HG02763 (cell line): ENCODE results near the gene CYP2A7.
"Not testable (repeated sequence)": the region's sequence is repeated elsewhere in the genome, so short reads cannot be mapped to it uniquely, and the experiment has no call there.

ENCODE experiments used
- ATAC-seq: cut with Tn5 transposase; IDR thresholded peaks from one replicate; pipeline ENCODE4 v1.9.1; 2021; ENCODE audit warnings: mild to moderate bottlenecking, moderate library complexity; ENCODE audit not compliant: unreplicated experiment

Gene CYP2A7

DNA sequence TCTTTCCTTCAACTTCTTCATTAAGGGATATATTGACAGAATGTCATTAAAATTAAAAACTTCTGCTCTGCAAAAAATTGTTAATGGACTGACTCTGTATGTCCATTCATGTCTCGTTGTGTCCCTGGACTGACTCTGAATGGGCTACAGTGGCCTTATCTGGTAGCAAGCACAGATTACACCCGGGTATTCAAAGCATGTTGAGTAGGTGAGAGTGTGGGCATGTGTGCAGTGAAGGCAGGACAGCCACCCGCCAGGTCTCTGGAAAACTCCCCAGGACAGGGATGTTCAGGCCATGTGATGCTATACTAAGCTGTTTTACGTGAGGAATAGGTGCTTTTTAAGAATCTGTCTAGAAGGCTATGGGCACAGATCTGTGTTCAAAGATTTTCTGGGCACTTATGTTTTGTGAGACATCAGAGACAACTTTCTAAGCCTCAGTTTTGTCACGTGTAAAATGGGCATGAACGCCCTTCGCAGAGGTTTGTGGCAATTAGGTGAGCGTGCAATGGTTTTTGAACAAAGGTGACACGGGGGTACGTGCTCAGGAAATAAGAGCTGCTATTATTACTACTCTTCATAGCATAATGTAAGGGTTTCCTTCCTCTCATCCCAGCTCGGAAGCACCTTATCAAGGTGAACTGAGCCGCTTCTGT lies 38.9 kb downstream of the CYP2A7 start:
- not testable (repeated sequence) for ATAC-seq

DNA sequence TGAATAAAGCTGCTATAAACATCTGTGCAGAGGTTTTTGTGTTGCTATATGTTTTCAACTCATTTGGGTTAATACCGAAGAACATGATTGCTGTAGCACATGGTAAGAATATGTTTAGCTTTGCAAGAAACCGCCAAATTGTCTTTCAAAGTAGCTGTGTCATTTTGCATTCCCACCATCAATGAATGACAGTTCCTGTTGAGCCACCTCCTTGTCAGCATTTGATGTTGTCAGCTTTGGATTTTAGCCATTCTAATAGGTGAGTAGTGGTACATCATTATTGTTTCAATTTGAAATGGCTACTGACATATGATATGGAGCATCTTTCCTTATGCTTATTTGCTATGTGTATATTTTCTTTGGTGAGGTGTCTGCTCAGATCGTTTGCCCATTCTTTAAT lies 40.0 kb downstream of the CYP2A7 start:
- ATAC-seq, result not testable (repeated sequence)

DNA sequence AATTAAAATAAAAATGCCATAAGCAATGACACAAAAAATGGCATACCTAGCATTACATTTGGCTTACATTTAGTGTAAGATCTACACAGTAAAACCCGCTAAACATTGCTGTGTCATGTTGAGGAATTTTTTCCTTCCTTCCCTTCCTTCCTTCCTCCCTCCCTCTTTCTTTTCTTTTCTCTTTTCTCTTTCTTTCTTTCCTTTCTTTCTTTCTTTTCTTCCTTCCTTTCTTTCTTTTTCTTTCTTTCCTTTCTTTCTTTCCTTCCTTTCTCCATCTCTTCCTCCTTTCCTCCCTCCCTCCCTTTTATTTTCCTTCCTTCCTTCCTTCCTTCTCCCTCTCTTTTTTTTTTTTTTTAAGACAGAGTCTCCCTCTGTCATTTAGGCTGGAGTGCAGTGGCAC lies 43.6 kb downstream of the CYP2A7 start:
- not testable (repeated sequence) for ATAC-seq

- ATAC-seq, result no peak
These were observed 45.1 kb downstream of the CYP2A7 start for GRCh38 chr19:40836754-40837429.

DNA sequence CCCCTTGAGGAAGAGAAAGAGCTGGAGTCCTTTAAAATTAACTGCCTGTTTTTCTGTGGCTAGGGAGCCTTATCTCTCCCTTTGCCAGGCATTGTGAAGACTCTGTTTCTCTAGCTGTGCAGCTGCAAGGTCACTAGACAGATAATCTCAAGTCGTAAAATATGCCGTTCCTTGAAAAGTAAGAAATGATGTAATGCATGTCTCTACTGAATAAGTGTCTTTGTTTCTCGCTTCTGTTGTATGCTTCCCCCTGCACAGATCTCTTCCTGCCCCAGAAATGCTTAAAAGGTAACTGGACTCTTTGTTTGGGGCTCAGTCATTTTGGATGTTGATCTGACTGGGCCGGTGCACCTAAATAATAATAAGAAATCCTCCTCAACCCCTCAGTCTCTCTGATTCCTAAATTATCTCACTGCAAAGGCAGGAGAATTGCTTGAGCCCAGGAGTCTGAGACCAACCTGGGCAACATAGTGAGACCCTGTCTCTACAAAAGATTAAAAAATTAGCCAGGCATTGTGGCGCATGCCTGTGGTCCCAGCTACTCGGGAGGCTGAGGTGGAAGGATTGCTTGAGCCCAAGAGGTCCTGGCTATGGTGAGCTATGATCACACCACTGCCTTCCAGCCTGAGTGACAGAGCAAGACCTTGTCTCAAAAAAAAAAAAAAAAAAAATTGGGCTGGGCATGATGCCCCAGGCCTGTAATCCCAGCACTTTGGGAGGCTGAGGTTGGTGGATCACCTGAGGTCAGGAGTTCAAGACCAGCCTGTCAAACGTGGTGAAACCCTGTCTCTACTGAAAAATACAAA lies 48.1 kb downstream of the CYP2A7 start:
- ATAC-seq, result not testable (repeated sequence)

DNA sequence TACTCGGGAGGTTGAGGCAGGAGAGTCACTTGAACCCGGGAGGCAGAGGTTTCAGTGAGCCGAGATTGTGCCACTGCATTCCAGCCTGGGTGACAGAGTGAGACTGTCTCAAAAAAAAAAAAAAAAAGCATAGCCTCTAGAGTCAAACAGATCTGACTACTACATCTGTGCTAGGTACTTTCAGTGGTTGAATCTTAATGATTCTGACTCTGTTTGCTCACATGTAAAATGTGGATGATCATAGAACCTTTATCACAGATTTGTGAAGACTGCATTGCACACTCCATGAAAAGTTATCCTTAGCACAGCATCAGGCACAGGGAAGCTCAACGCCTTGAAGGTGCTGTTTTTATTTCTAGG lies 49.6 kb downstream of the CYP2A7 start:
- ATAC-seq, result not testable (repeated sequence)

DNA sequence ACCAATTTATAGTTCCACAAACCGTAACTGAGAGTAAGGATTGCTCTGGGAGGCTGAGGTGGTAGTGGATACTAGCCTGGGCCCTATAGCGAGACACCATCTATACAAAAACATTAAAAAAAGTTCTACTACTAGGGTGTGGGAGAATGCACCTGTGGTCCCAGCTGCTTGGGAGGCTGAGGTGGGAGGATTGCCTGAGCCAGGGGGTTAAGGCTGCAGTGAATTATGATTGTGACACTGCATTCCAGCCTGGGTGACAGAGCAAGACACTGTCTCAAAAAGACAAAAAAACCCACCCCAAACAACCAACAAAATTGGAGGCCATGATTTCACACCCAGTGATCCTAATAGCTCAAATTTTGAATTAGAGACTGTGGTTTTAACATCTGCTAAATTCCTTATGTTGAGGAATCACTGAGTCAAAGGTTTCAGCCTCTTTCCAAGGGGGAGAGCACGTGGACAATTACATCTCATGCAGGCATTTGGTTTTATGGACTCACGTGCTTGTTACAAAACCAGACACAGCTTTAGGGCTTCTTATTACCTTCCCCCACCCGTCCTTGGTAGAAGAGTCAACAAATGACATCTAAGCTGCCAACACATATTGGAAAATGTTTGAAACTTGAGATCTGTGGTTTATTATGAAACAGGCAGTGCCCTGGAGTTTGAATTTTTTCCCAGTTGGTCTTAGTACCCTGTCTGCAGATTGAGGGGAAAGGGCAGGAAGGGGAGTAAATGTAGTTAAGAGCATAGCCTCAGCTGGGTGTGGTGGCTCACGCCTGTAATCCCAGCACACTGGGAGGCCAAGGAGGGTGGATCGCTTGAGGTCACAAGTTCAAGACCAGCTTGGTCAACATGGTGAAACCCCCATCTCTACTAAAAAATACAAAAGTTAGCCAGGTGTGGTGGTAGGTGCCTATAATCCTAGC lies 50.3 kb downstream of the CYP2A7 start:
- no peak for ATAC-seq

DNA sequence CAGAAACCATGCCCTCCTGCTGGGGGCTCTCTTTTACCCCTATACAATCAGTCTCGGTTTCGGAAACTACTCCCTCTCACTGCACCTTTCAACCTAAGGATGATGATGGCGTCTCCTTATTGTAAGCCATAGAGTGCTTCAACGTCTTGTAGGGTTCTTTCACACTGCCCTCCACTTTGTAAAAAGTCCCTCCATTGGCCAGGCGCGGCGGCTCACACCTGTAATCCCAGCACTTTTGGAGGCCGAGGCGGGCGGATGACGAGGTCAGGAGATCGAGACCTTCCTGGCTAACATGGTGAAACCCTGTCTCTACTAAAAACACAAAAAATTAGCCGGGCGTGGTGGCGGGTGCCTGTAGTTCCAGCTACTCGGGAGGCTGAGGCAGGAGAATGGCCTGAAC lies 51.3 kb downstream of the CYP2A7 start:
- ATAC-seq, result not testable (repeated sequence)

GRCh38 chr19:40829205-40829604 lies 52.8 kb downstream of the CYP2A7 start:
- no peak for ATAC-seq

GRCh38 chr19:40827386-40828247 lies 54.4 kb downstream of the CYP2A7 start:
- no peak for ATAC-seq

- not testable (repeated sequence) for ATAC-seq
These were observed 55.2 kb downstream of the CYP2A7 start for GRCh38 chr19:40826699-40827385.

DNA sequence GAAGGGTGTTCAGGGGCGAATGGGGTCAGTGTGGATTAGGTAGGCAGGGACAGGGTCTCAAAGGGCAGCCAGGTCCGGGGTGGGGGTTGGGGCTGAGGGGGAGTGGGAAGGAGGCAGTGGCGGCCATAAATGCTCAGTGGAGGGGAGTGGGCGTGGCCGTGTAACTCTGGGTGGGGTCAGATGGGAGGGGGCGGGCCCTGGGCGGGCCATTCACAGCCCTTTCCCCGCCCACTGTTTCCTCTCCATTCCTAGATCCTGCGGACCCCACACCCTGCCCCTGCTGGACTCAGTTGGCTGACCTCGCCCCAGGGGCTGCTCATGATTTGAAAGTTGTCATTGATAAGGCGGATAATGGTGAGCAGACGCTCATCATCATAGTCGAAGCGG lies 55.7 kb downstream of the CYP2A7 start:
- not testable (repeated sequence) for ATAC-seq

DNA sequence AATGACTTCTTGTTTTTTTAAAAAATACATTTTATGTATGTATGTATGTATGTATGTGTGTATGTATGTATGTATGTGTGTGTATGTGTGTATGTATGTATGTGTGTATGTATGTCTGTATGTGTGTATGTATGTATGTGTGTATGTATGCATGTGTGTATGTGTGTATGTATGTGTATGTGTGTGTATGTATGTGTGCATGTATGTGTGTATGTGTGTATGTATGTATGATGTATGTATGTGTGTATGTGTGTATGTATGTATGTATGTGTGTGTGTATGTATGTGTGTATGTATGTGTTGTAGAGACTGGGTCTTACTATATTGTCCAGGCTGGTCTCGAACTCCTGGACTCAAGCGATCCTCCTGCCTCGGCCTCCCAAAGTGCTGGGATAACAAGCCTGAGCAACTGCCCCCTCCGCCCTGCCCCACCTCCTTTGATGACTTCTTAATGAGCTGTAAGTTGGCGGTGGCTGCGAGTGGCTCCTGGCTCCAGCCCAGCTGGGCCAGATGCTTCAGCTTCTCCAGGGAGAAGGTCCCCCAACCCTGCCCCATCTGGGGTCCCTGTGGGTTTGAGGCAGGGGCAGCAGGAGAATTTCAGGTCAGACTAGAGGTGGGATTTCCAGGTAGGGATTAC lies 56.5 kb downstream of the CYP2A7 start:
- not testable (repeated sequence) for ATAC-seq
